Stimulated activated CD4-positive, alpha-beta T cell treated with anti-CD3 and anti-CD28 coated beads, Interleukin-12 subunit alpha, Interleukin-12 subunit beta, amount 100 ng/mL, for 4 hours (primary cell): ENCODE results near the gene MIA.
"Not testable (repeated sequence)": the region's sequence is repeated elsewhere in the genome, so short reads cannot be mapped to it uniquely, and the experiment has no call there.

Experiments used
- DNase-seq: peaks from one replicate; pipeline ENCODE4 v3.0.0-alpha.2; 2020

Gene MIA

GRCh38 chr19:40825460-40826095 is 50.3 kb downstream of the MIA start:
- DNase-seq: not testable (repeated sequence)

- not testable (repeated sequence) for DNase-seq
Observed at GRCh38 chr19:40826312-40826698, 51.0 kb downstream of the MIA start.

- DNase-seq: not testable (repeated sequence)
Observed at GRCh38 chr19:40826699-40827385, 51.5 kb downstream of the MIA start.
